Activated CD8-positive, alpha-beta memory T cell treated with anti-CD3 and anti-CD28 coated beads for 36 hours (primary cell): ENCODE measurements around the gene PIGP. TPM values are rescaled to one million over a fixed set of nuclear protein-coding genes. Genes with fewer than 3 reads are reported as not detected.

Experiments
- total RNA-seq, 2 experiments: library from RNA; stranded (reverse); gene quantifications; one replicate each; pipeline ENCODE4 v1.2.3, GENCODE V29; 2021

PIGP gene
- total RNA-seq, 2 experiments from 2014 or later = 20.1 to 25.0 TPM

Other genes with a start within 250 kb of the PIGP start
- gene HLCS, start 106.4 kb downstream of the PIGP start, total RNA-seq = 10 to 100 TPM; 14.7 to 14.8 TPM
- under 1 TPM in 1 of 2 experiments, not detected in 1; 0.08 TPM for gene RIPPLY3, start 66.4 kb downstream of the PIGP start, total RNA-seq
- gene TTC3, start 183 bp upstream of the PIGP start, total RNA-seq = 10 to 100 TPM; 49.5 to 50.7 TPM
- 10 to 100 TPM; 61.4 to 62.8 TPM for gene VPS26C, start 194.3 kb upstream of the PIGP start, total RNA-seq